GM12892 (cell line): ENCODE data around the gene ZDHHC7.

ENCODE experiments used
- POLR2A ChIP-seq: IDR thresholded peaks from 2 replicates; pipeline ENCODE4 v1.6.1; 2011; ENCODE audit warnings: low read depth, low read length, control low read depth
- POLR2AphosphoS5 ChIP-seq: IDR thresholded peaks from 2 replicates; pipeline ENCODE4 v1.6.1; 2011; ENCODE audit warnings: low read depth, low read length, control low read depth
- TAF1 ChIP-seq: IDR thresholded peaks from 2 replicates; pipeline ENCODE4 v1.6.1; 2011; ENCODE audit warnings: low read depth, mild to moderate bottlenecking, control low read depth, low read length, borderline replicate concordance

- TF ChIP-seq TAF1 (no peak), POLR2A (no peak), POLR2AphosphoS5 (no peak)
These were observed 79.8 kb downstream of the ZDHHC7 start for GRCh38 chr16:84931506-84931905.
